ENCODE results near the gene LPCAT3. TPM values are rescaled to one million over a fixed set of nuclear protein-coding genes. Genes with fewer than 3 reads are reported as not detected.

The LPCAT3 gene
- polyA plus RNA-seq, 1 donor (not counting 4 experiments of a cell fraction or from before 2014, with no cell fraction given): 69.1 TPM

GRCh38 chr12:6961278-6961694 is 57.0 kb downstream of the LPCAT3 start:
- peak overlapping the region; percentile 93 for H2AFZ ChIP-seq (ENCODE audit: control insufficient read depth, low read length)
- dilution Hi-C loops (cut with MboI; ENCODE audit: extremely low pct_ligation_motif_present, low sequenced_read_pairs): no loop called here

GRCh38 chr12:6960593-6961277 is 57.5 kb downstream of the LPCAT3 start:
- dilution Hi-C loops (cut with MboI; ENCODE audit: extremely low pct_ligation_motif_present, low sequenced_read_pairs): no loop called here
- peak overlapping the region; percentile 93 for H2AFZ ChIP-seq (ENCODE audit: control insufficient read depth, low read length)
- H3K9me1 ChIP-seq (ENCODE audit: control insufficient read depth, extremely low read depth, insufficient read depth, low read length): no peaks in the 10 kb centered on the region
- H3K4me2 ChIP-seq (ENCODE audit: control insufficient read depth, extremely low read depth, insufficient read depth, low read depth, low read length): peak overlapping the region; percentile 12
- FAIRE-seq: no peak
- no peaks in the 10 kb centered on the region for H3K27me3 ChIP-seq (ENCODE audit: control insufficient read depth, extremely low read depth, insufficient read depth, low read length)
- H3K9me3 ChIP-seq (ENCODE audit: control insufficient read depth, low read depth, low read length): no peaks in the 10 kb centered on the region
- peak overlapping the region; percentile 99 for H3K9ac ChIP-seq (ENCODE audit: control insufficient read depth, extremely low read depth, insufficient read depth, low read length)
- DNase-seq (ENCODE audit: low read depth, low spot score): no peak
- peak overlapping the region; percentile 95 for H3K27ac ChIP-seq (ENCODE audit: control insufficient read depth, insufficient read depth, low read length)
- peaks cover 50% of the 10 kb centered on the region for H3K4me1 ChIP-seq (ENCODE audit: control insufficient read depth, extremely low read depth, insufficient read depth, low read length)
- no peak for TF ChIP-seq CTCF (optimal IDR thresholded peaks at IDR 0.05 in 1 of 3, IDR thresholded peaks at IDR 0.05 in 1 of 3, conservative IDR thresholded peaks at IDR 0.05 in 1 of 3; ENCODE audit: extremely low read depth in 1 of 3, insufficient read depth in 2 of 3, low read length in 3 of 3)
- no peak for TF ChIP-seq EZH2 (IDR thresholded peaks at IDR 0.05; ENCODE audit: low read length)
- H3K36me3 ChIP-seq (ENCODE audit: control insufficient read depth in 2 of 2, extremely low read depth in 1 of 2, insufficient read depth in 2 of 2, low read length in 2 of 2): peaks cover 7 to 17% of the 10 kb centered on the region in 2 experiments
- peaks cover 8% of the 10 kb centered on the region for H4K20me1 ChIP-seq (ENCODE audit: control insufficient read depth, extremely low read depth, insufficient read depth, low read length)
- H3K79me2 ChIP-seq (ENCODE audit: control insufficient read depth, insufficient read depth, low read length): peaks cover 29% of the 10 kb centered on the region
- H3K4me3 ChIP-seq (ENCODE audit: control insufficient read depth in 2 of 3, extremely low read depth in 1 of 3, insufficient read depth in 2 of 3, low read depth in 1 of 3, low read length in 3 of 3): no peak overlapping the region

More at GRCh38 chr12:6961278-6961694, 57.0 kb downstream of the LPCAT3 start:
- H3K79me2 ChIP-seq (ENCODE audit: control insufficient read depth, insufficient read depth, low read length): peaks cover 33% of the 10 kb centered on the region
- no peaks in the 10 kb centered on the region for H3K9me3 ChIP-seq (ENCODE audit: control insufficient read depth, low read depth, low read length)
- FAIRE-seq: peak; percentile 86
- no peaks in the 10 kb centered on the region for H3K9me1 ChIP-seq (ENCODE audit: control insufficient read depth, extremely low read depth, insufficient read depth, low read length)
- H3K36me3 ChIP-seq (ENCODE audit: control insufficient read depth in 2 of 2, extremely low read depth in 1 of 2, insufficient read depth in 2 of 2, low read length in 2 of 2): peaks cover 11 to 19% of the 10 kb centered on the region in 2 experiments
- H3K27ac ChIP-seq (ENCODE audit: control insufficient read depth, insufficient read depth, low read length): peak overlapping the region; percentile 95
- peaks cover 8% of the 10 kb centered on the region for H4K20me1 ChIP-seq (ENCODE audit: control insufficient read depth, extremely low read depth, insufficient read depth, low read length)
- H3K4me3 ChIP-seq (ENCODE audit: control insufficient read depth in 2 of 3, extremely low read depth in 1 of 3, insufficient read depth in 2 of 3, low read depth in 1 of 3, low read length in 3 of 3): peak overlapping the region in 1 of 3 experiments; percentile 35
- H3K4me1 ChIP-seq (ENCODE audit: control insufficient read depth, extremely low read depth, insufficient read depth, low read length): peaks cover 53% of the 10 kb centered on the region
- no peaks in the 10 kb centered on the region for H3K27me3 ChIP-seq (ENCODE audit: control insufficient read depth, extremely low read depth, insufficient read depth, low read length)
- peak overlapping the region; percentile 99 for H3K9ac ChIP-seq (ENCODE audit: control insufficient read depth, extremely low read depth, insufficient read depth, low read length)
- H3K4me2 ChIP-seq (ENCODE audit: control insufficient read depth, extremely low read depth, insufficient read depth, low read depth, low read length): peak overlapping the region; percentile 86
- no peak for DNase-seq (ENCODE audit: low read depth, low spot score)
- TF ChIP-seq CTCF (optimal IDR thresholded peaks at IDR 0.05 in 1 of 3, IDR thresholded peaks at IDR 0.05 in 1 of 3, conservative IDR thresholded peaks at IDR 0.05 in 1 of 3; ENCODE audit: extremely low read depth in 1 of 3, insufficient read depth in 2 of 3, low read length in 3 of 3): no peak
- no peak for TF ChIP-seq EZH2 (IDR thresholded peaks at IDR 0.05; ENCODE audit: low read length)
